ENCODE data around the gene DOLPP1.

DOLPP1 gene

DNA sequence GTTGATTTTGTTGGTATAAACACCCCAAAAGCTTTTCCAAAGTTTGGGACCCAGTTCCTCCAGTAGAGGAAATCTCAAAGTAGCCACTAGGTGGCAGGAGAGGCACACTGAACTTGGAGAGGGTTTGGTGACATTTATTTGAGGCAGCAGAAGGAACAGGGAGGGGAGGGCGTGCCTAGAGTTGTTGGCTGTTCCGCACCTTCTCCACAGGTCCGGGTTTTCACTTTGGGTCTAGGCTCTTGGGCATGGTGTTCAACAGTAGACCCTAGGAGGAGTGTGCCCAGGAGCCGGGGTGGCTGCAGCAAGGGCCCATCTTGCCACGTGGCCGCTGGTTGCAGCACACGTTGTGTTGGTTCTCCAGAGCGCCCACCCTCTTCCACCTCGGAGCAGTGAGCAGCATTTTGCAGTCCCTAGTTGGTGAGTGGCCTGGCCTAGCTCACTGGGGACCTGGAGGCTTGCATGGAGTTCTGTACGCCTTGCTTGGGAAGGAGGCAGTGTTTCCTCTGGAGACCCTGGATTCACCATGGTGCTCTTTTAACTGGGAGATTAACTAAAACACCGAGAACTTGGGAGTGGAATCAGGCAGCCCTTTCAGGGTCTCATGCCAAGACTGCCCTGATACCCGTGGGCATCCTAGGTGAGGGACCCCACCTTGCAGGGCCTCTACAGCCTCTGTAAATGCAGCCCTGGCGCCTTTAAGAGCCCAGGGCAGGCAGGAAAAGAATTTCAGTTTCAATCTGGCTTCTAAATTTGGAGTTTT lies 58.5 kb downstream of the DOLPP1 start:
- peak overlapping the region; percentile 100 for H3K27ac ChIP-seq (ENCODE audit: extremely low read depth, low read depth, low read length)
- H3K9me3 ChIP-seq (ENCODE audit: control insufficient read depth, insufficient read depth, low read depth, low read length): no peaks in the 10 kb centered on the region
- ChIA-PET CTCF (interaction anchor here (0.6 to 23.6 kb wide), 40 partner anchors 9 to 647 kb away, joined by 3 to 507 read pairs (median 4); partner anchors contain the start of genes C9orf50, ENDOG, IER5L and NTMT1), POLR2A (interaction anchor here (0.5 to 3.7 kb wide), 19 partner anchors 8 to 487 kb away, joined by 3 to 42 read pairs (median 4); partner anchors contain the start of genes IER5L, NTMT1 and PTPA)
- H3K4me3 ChIP-seq (ENCODE audit: low read depth, low read length): no peak overlapping the region; the same call in 1 of the 2 replicates
- peaks cover 13% of the 10 kb centered on the region for H3K4me1 ChIP-seq (ENCODE audit: control insufficient read depth, insufficient read depth, low read length)
- peaks cover 0 to 62% of the 10 kb centered on the region in 2 experiments; a peak in 2 of 3 replicates for H3K36me3 ChIP-seq (ENCODE audit: control insufficient read depth in 2 of 2, insufficient read depth in 1 of 2, low read length in 2 of 2)
- TF ChIP-seq, protein P1, sequence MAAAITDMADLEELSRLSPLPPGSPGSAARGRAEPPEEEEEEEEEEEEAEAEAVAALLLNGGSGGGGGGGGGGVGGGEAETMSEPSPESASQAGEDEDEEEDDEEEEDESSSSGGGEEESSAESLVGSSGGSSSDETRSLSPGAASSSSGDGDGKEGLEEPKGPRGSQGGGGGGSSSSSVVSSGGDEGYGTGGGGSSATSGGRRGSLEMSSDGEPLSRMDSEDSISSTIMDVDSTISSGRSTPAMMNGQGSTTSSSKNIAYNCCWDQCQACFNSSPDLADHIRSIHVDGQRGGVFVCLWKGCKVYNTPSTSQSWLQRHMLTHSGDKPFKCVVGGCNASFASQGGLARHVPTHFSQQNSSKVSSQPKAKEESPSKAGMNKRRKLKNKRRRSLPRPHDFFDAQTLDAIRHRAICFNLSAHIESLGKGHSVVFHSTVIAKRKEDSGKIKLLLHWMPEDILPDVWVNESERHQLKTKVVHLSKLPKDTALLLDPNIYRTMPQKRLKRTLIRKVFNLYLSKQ (tag by site-specific recombination; IDR thresholded peaks at IDR 0.05; ENCODE audit: borderline replicate concordance): no peak
- TF ChIP-seq TRIM28 (IDR thresholded peaks at IDR 0.05; ENCODE audit: borderline replicate concordance, low read length): no peak
- no peak for TF ChIP-seq ZNF548 (tag by site-specific recombination; IDR thresholded peaks at IDR 0.05)
- TF ChIP-seq ZNF792 (tag by site-specific recombination; IDR thresholded peaks at IDR 0.05): no peak
- TF ChIP-seq ZNF350 (tag by site-specific recombination; IDR thresholded peaks at IDR 0.05): no peak
- TF ChIP-seq TSHZ1 (tag by site-specific recombination; IDR thresholded peaks at IDR 0.05; ENCODE audit: borderline replicate concordance): no peak
- no peak for TF ChIP-seq ZBTB1 (tag by site-specific recombination; IDR thresholded peaks at IDR 0.05)
- TF ChIP-seq, protein P2, sequence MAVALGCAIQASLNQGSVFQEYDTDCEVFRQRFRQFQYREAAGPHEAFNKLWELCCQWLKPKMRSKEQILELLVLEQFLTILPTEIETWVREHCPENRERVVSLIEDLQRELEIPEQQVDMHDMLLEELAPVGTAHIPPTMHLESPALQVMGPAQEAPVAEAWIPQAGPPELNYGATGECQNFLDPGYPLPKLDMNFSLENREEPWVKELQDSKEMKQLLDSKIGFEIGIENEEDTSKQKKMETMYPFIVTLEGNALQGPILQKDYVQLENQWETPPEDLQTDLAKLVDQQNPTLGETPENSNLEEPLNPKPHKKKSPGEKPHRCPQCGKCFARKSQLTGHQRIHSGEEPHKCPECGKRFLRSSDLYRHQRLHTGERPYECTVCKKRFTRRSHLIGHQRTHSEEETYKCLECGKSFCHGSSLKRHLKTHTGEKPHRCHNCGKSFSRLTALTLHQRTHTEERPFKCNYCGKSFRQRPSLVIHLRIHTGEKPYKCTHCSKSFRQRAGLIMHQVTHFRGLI (tag by site-specific recombination; IDR thresholded peaks at IDR 0.05): no peak
- 0 out of 2 replicates have a peak, but pooled peaks have one; percentile 4 for TF ChIP-seq ZNF335 (tag by site-specific recombination; conservative IDR thresholded peaks at IDR 0.05)
- no peak for TF ChIP-seq ZNF624 (tag by site-specific recombination; IDR thresholded peaks at IDR 0.05)
- TF ChIP-seq PRDM1 (tag by site-specific recombination; IDR thresholded peaks at IDR 0.05): no peak
- TF ChIP-seq ZNF48 (tag by site-specific recombination; IDR thresholded peaks at IDR 0.05): no peak
- no peak for TF ChIP-seq ZNF211 (tag by site-specific recombination; IDR thresholded peaks at IDR 0.05; ENCODE audit: low read depth)
- no peak for TF ChIP-seq ZNF292 (tag by site-specific recombination; IDR thresholded peaks at IDR 0.05; ENCODE audit: borderline replicate concordance, low read depth)
- no peak for TF ChIP-seq TCF7L2 (IDR thresholded peaks at IDR 0.05; ENCODE audit: borderline replicate concordance, low read depth, low read length)
- TF ChIP-seq ZNF830 (tag by site-specific recombination; IDR thresholded peaks at IDR 0.05; ENCODE audit: low read depth): no peak
- TF ChIP-seq ZNF654 (tag by site-specific recombination; IDR thresholded peaks at IDR 0.05; ENCODE audit: low read depth): peak; percentile 94
- TF ChIP-seq SP7 (tag by site-specific recombination; IDR thresholded peaks at IDR 0.05): peak; percentile 13; the same call in 1 of the 2 replicates
- peak; percentile 52; the same call in 1 of the 2 replicates for TF ChIP-seq ZBTB7A (tag by site-specific recombination; IDR thresholded peaks at IDR 0.05; ENCODE audit: low read depth)
- TF ChIP-seq SP2 (tag by site-specific recombination; IDR thresholded peaks at IDR 0.05): peak; percentile 6; the same call in 1 of the 2 replicates
- no peak for TF ChIP-seq EGR2 (tag by site-specific recombination; IDR thresholded peaks at IDR 0.05; ENCODE audit: low read depth)
- TF ChIP-seq ZNF169 (tag by site-specific recombination; IDR thresholded peaks at IDR 0.05): no peak
- TF ChIP-seq, protein P3, sequence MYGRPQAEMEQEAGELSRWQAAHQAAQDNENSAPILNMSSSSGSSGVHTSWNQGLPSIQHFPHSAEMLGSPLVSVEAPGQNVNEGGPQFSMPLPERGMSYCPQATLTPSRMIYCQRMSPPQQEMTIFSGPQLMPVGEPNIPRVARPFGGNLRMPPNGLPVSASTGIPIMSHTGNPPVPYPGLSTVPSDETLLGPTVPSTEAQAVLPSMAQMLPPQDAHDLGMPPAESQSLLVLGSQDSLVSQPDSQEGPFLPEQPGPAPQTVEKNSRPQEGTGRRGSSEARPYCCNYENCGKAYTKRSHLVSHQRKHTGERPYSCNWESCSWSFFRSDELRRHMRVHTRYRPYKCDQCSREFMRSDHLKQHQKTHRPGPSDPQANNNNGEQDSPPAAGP (tag by site-specific recombination; IDR thresholded peaks at IDR 0.05): no peak
- TF ChIP-seq ZNF157 (tag by site-specific recombination; IDR thresholded peaks at IDR 0.05): no peak
- 0 out of 2 replicates have a peak, but pooled peaks have one; percentile 34 for TF ChIP-seq KLF16 (tag by site-specific recombination; IDR thresholded peaks at IDR 0.05)
- peak; percentile 40; the same call in 1 of the 2 replicates for TF ChIP-seq ZNF391 (tag by site-specific recombination; IDR thresholded peaks at IDR 0.05; ENCODE audit: borderline replicate concordance, low read depth)
- TF ChIP-seq ZNF707 (tag by site-specific recombination; IDR thresholded peaks at IDR 0.05): no peak
- no peak for TF ChIP-seq ZNF311 (tag by site-specific recombination; IDR thresholded peaks at IDR 0.05; ENCODE audit: borderline replicate concordance)
- no peak for TF ChIP-seq ZNF529 (tag by site-specific recombination; IDR thresholded peaks at IDR 0.05; ENCODE audit: insufficient replicate concordance)
- no peak; the same call in 1 of the 2 replicates for TF ChIP-seq ZFP69B (tag by site-specific recombination; IDR thresholded peaks at IDR 0.05)
- no peak for TF ChIP-seq SCRT1 (tag by site-specific recombination; IDR thresholded peaks at IDR 0.05; ENCODE audit: borderline replicate concordance)

Measured in HEK293 (cell line).